Stimulated activated CD8-positive, alpha-beta memory T cell treated with anti-CD3 and anti-CD28 coated beads, Interleukin-15, amount 100 ng/mL, for 24 hours (primary cell): Measurements from ENCODE around the gene ETFA.

Experiments
- DNase-seq: peaks from one replicate; pipeline ENCODE4 v3.0.0-alpha.2; 2020; ENCODE audit warnings: low read depth

ETFA gene

DNA sequence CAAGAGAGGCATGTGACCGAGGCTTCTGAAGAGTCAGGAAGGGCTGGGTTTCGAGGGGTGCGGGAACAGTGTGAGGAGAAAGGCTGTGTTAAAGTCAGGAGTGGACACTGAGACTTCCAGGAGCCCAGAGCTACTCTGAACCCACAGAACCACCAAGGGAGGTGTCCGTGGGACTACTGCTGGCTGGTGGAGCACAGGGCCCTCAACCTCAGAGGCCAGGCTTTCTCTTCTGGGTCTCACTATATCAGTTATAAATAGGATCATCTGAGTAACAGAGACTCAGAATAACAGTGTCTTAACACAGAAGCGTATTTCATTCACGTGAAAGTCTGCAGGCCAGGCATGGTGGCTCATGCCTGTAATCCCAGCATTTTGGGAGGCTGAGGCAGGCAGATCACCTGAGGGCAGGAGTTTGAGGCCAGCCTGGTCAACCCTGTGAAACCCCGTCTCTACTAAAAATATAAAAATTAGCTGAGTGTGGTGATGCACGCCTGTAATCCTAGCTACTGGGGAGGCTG lies 137.9 kb downstream of the ETFA start:
- no peak for DNase-seq

DNA sequence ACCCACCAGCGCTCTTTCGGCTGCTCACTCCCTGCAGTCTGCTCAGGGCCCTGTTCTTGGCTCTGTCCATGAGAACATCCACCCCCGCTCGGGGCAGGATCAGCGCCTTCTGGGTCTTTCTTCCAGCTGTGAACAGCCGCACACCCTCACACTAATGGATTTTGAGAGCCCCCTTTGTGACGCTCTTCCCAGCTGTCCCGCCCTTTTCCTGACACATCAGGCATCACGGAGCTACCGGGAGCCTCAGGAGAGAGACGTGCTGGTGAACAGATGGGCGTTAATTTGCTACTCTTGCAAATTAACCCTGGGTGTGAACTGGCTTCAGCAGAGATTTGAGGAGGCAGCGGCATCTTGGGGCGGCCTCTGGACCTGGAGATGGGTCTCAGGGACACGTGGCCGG lies 138.5 kb downstream of the ETFA start:
- no peak for DNase-seq

DNA sequence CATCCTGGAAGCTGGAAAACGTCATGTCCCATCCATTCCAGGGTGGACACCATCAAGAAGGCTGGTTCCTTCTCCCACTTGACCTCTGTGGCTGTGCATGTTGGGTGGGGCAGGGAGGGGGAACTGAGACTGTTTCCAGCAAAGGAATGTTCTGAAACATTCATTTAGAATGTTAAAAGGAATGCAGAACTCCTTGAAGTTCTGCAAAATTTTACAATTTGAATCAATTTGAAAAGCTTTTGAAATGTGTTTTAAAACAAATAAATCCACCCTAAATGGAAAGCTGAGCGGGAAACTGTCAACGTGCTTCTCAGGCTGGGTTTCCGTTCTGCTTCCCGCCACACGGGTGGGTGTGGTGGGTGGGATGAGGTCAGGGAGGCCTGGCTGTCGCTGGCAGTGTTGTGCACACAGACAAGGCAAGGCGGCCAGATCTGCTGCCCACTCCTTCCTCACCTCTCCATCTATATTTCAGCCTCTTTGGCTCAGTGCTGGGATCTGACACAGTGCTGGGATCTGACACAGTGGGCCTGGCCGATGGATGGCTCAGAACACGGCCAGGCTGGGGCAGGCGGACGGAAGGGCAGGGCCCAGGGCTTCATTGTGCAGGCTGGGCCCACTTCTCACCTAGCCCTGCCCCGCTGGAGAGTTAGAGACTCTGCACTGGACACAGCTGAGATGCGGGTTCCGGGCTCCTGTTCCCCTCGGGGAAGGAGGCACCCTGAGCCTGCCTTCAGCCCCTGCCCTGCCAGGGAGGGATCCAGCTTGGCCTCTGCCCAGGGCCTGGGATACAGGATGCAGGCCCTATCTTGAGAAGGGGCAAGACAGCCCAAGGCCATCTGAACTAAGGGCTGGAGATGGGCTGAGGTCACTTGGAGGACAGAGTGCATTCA lies 141.1 kb downstream of the ETFA start:
- no peak for DNase-seq

DNA sequence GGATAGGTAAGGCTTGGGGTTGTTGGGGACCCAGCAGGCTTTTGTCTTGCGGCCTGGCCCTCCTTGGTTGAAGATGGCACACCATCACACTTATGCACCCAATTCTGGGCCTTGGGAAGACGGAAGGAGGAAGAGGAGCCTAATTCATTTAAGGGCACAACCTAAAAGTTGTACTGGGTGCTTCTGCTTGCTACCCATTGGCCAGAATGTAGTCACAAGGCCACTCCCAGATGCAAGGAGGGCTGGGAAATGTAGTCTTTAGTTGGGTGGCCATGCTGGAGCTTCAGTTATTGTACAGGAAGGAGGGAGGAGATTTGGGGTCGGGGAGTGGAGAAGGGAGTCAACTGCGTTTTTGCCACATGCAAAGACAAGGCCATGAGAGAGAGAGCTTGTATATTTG lies 142.3 kb downstream of the ETFA start:
- no peak for DNase-seq

DNA sequence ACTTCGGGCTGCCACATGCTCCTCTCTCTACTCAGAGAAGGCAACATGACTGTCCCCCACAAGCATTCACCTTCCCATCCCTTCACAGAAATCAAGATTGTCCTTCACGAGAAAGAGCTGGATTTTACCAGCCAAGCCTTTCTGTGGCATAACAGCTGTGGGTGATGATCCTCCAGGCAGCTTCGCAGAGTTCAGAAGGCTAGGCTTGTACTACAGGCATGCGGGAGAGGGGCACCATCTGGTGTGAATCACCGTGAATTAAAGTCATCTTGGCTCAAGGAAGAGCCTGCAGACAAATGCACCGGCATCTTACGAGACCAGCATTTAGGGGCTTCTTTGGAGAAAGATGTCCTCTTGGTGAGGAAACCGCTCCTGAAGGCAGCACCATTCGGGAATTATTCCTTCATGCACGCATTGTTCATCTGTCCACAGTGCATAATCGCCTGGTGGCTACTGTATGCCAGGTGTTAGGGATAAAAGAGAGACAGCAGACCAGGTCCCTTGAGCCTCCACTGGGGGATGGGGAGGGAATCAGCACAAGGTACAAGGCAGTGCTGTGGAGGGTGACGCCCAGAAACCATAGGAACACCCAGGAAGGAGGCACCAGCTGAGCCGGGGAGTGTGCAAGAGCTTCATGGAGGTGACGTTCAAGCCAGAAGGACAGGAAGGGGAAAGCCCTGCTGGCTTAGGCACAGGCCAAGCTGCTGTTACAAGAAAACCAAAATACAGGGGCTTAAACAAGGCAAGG lies 142.9 kb downstream of the ETFA start:
- no peak for DNase-seq

DNA sequence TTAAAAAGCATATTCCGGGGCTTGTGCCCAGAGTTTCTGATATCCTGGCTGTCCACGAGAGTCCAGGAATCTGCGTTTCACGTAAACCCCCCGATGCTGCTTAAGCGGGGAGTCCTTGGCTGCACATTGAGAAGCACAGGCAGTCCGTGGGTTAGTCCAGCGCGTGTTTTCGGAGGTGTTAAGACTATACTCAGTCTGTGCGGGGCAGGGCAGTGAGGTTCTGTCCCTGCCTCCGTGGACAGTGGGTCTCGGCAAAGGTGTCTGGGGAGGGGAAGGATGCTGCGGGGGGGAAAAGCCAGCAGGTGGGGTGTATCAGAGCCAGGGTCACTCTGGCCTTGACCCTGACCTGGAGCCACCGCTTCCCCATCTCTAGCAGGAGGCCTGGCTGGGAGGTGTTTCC lies 145.3 kb downstream of the ETFA start:
- no peak for DNase-seq
